Umbilical cord (tissue), 2 donors: ENCODE data around the gene NKX2-3. TPM values are rescaled to one million over a fixed set of nuclear protein-coding genes. Genes with fewer than 3 reads are reported as not detected.

Experiments
- DNase-seq: peaks from one replicate; pipeline ENCODE4 v3.0.0-alpha.2; 2015; ENCODE audit warnings: low spot score
- total RNA-seq: library from RNA; depleted of rRNA; stranded (reverse); fragments of >200 nt; gene quantifications from one replicate; pipeline ENCODE4 v1.2.3, GENCODE V29; 2014; ENCODE audit warnings: low replicate concordance; ENCODE audit not compliant: insufficient read depth

NKX2-3 gene
- total RNA-seq, 1 donor from 2014 or later, result not detected

- DNase-seq, result no peak
Measured at GRCh38 chr10:99537989-99538917, 5.5 kb downstream of the NKX2-3 start.

GRCh38 chr10:99539120-99539519 lies 6.4 kb downstream of the NKX2-3 start:
- DNase-seq, result no peak

GRCh38 chr10:99539820-99540219 lies 7.1 kb downstream of the NKX2-3 start:
- no peak for DNase-seq

GRCh38 chr10:99540306-99540656 lies 7.5 kb downstream of the NKX2-3 start:
- no peak for DNase-seq

- no peak for DNase-seq
Measured at GRCh38 chr10:99540657-99541531, 8.2 kb downstream of the NKX2-3 start.

- no peak for DNase-seq
Measured at GRCh38 chr10:99544322-99544721, 11.6 kb downstream of the NKX2-3 start.

- no peak for DNase-seq
Measured at GRCh38 chr10:99548041-99548530, 15.3 kb downstream of the NKX2-3 start.

GRCh38 chr10:99551158-99551557 lies 18.4 kb downstream of the NKX2-3 start:
- no peak for DNase-seq

GRCh38 chr10:99551616-99552015 lies 18.9 kb downstream of the NKX2-3 start:
- no peak for DNase-seq

- DNase-seq, result no peak
Measured at GRCh38 chr10:99555371-99555770, 22.6 kb downstream of the NKX2-3 start.

GRCh38 chr10:99555825-99556523 lies 23.2 kb downstream of the NKX2-3 start:
- no peak for DNase-seq

- DNase-seq, result no peak
Measured at GRCh38 chr10:99557044-99557443, 24.3 kb downstream of the NKX2-3 start.

- DNase-seq, result no peak
Measured at GRCh38 chr10:99558708-99559107, 26.0 kb downstream of the NKX2-3 start.

GRCh38 chr10:99560277-99561126 lies 27.8 kb downstream of the NKX2-3 start:
- peak; percentile 45 for DNase-seq

GRCh38 chr10:99562631-99563030 lies 29.9 kb downstream of the NKX2-3 start:
- DNase-seq, result no peak

GRCh38 chr10:99564361-99564760 lies 31.6 kb downstream of the NKX2-3 start:
- no peak for DNase-seq

GRCh38 chr10:99565166-99565565 lies 32.4 kb downstream of the NKX2-3 start:
- no peak for DNase-seq

GRCh38 chr10:99569253-99569939 lies 36.7 kb downstream of the NKX2-3 start:
- no peak for DNase-seq

- no peak for DNase-seq
Measured at GRCh38 chr10:99569961-99570360, 37.2 kb downstream of the NKX2-3 start.

- no peak for DNase-seq
Measured at GRCh38 chr10:99571816-99572215, 39.1 kb downstream of the NKX2-3 start.
